A673 (cell line): Measurements from ENCODE around the gene HIC2.

Experiments used
- EZH2 ChIP-seq: fragments of 200-600 bp; sonication (generic); IDR thresholded peaks from 2 replicates; pipeline ENCODE4 v1.6.1; 2017; ENCODE audit warnings: borderline replicate concordance, low read depth, mild to moderate bottlenecking, mixed read lengths, antibody characterized with exemption, low read length; ENCODE audit not compliant: poor library complexity, severe bottlenecking
- TF ChIP-seq, protein P1 (sequence below): fragments of 300-800, 200-600 bp; sonication (generic); conservative IDR thresholded peaks from 2 replicates; pipeline ENCODE4 v1.5.1; 2017; ENCODE audit warnings: low read depth, mild to moderate bottlenecking, antibody characterized with exemption, low read length, moderate library complexity, mixed read lengths

DNA sequence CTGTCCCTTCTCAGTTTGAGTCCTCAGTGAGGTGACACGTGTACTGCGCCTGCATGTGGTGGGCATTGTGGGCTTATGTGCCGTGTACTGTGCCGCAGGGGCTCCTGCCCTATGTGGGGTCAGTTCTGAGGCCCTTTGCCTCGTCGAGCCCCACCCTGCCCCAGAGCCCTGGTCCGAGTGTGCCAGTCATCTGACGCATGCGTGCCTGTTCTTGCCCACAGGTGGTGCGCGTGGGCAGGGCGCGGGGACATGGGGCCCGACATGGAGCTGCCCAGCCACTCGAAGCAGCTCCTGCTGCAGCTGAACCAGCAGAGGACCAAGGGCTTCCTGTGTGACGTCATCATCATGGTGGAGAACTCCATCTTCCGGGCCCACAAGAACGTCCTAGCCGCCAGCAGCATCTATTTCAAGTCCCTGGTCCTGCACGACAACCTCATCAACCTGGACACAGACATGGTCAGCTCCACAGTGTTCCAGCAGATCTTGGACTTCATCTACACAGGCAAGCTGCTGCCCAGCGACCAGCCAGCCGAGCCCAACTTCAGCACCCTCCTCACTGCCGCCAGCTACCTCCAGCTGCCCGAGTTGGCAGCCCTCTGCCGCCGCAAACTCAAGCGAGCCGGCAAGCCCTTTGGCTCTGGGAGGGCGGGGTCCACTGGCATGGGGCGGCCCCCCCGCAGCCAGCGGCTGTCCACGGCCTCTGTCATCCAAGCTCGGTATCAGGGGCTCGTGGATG is 27.7 kb downstream of the HIC2 start:
- TF ChIP-seq, protein P1, sequence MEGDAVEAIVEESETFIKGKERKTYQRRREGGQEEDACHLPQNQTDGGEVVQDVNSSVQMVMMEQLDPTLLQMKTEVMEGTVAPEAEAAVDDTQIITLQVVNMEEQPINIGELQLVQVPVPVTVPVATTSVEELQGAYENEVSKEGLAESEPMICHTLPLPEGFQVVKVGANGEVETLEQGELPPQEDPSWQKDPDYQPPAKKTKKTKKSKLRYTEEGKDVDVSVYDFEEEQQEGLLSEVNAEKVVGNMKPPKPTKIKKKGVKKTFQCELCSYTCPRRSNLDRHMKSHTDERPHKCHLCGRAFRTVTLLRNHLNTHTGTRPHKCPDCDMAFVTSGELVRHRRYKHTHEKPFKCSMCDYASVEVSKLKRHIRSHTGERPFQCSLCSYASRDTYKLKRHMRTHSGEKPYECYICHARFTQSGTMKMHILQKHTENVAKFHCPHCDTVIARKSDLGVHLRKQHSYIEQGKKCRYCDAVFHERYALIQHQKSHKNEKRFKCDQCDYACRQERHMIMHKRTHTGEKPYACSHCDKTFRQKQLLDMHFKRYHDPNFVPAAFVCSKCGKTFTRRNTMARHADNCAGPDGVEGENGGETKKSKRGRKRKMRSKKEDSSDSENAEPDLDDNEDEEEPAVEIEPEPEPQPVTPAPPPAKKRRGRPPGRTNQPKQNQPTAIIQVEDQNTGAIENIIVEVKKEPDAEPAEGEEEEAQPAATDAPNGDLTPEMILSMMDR, result no peak
- TF ChIP-seq EZH2, result no peak
